Lung (tissue), 12 donors: ENCODE measurements around the gene OSBPL6. TPM values are rescaled to one million over a fixed set of nuclear protein-coding genes. Genes with fewer than 3 reads are reported as not detected.

ENCODE experiments used
- ATAC-seq: fragments of 200-7000 bp; cut with Tn5 transposase; one replicate; pipeline ENCODE4 v1.9.1; 2020; ENCODE audit warnings: moderate number of reproducible peaks; ENCODE audit not compliant: insufficient read depth, low FRiP score
- DNase-seq, 3 donors: peaks; one replicate each; pipeline ENCODE4 v3.0.0-alpha.2; 2013 to 2017
- H3K27ac ChIP-seq, 2 donors: one replicate each; pipeline ENCODE4 v1.5.1; 2013; ENCODE audit warnings: mild to moderate bottlenecking in 2 of 2, moderate library complexity in 2 of 2, control low read depth in 1 of 2, inconsistent platforms in 1 of 2, low read depth in 1 of 2, low read length in 1 of 2
- H3K27me3 ChIP-seq, 3 donors: one replicate each; pipeline ENCODE4 v1.5.1; 2013; ENCODE audit warnings: low read length in 2 of 3; ENCODE audit not compliant: control insufficient read depth in 3 of 3, insufficient read depth in 3 of 3
- H3K36me3 ChIP-seq, 4 donors: one replicate each; pipeline ENCODE4 v1.5.1; 2013; ENCODE audit warnings: low read length in 4 of 4, mild to moderate bottlenecking in 1 of 4, moderate library complexity in 1 of 4; ENCODE audit not compliant: control insufficient read depth in 4 of 4, insufficient read depth in 4 of 4
- H3K4me1 ChIP-seq, 5 donors: one replicate each; pipeline ENCODE4 v1.5.1; 2013; ENCODE audit warnings: low read length in 5 of 5, mild to moderate bottlenecking in 2 of 5, moderate library complexity in 1 of 5; ENCODE audit not compliant: control insufficient read depth in 5 of 5, insufficient read depth in 5 of 5
- H3K4me3 ChIP-seq: one replicate; pipeline ENCODE4 v1.5.1; 2013; ENCODE audit warnings: mild to moderate bottlenecking, control low read depth, moderate library complexity
- H3K9ac ChIP-seq, 2 donors: one replicate each; pipeline ENCODE4 v1.5.1; 2013; ENCODE audit warnings: low read length in 2 of 2, control low read depth in 1 of 2; ENCODE audit not compliant: insufficient read depth in 1 of 2
- H3K9me3 ChIP-seq, 4 donors: one replicate each; pipeline ENCODE4 v1.5.1; 2013; ENCODE audit warnings: low read length in 3 of 4, mild to moderate bottlenecking in 1 of 4, moderate library complexity in 1 of 4; ENCODE audit not compliant: control insufficient read depth in 4 of 4, insufficient read depth in 3 of 4
- WGBS, 2 donors: extraction: QIAGEN DNeasy Blood & Tissue Kit; methylation state at CpG; one replicate each; pipeline ENCODE4 v1.1.7; 2013; 5-methylcytosine and 5-hydroxymethylcytosine counted together
- polyA plus RNA-seq, 2 donors: library from polyadenylated mRNA; stranded (reverse); fragments of 200-250 nt; gene quantifications; one replicate each; pipeline ENCODE4 v1.2.1, GENCODE V29; 2013
- total RNA-seq, 2 donors: library from RNA; depleted of rRNA in 1 of 2; stranded (reverse); fragments of >200 nt in 1 of 2; gene quantifications; one replicate each; pipeline ENCODE4 v1.2.1, GENCODE V29; 2014 to 2021
- TF ChIP-seq, protein P1 (sequence below): IDR thresholded peaks from 2 replicates; pipeline ENCODE4 v1.5.1; 2012; ENCODE audit warnings: mild to moderate bottlenecking; ENCODE audit errors: control extremely low read depth, extremely low read depth
- donor health status: control.
- donor health status: control.
- donor health status: Bipolar disorder and iron deficiency.
- donor health status: healthy.
- donor health status: DM: yes; HTN: yes; CAD: no.

The OSBPL6 gene
- total and polyA plus RNA-seq, 4 donors, result 1.9 to 23.5 (median 7.8) TPM

DNA sequence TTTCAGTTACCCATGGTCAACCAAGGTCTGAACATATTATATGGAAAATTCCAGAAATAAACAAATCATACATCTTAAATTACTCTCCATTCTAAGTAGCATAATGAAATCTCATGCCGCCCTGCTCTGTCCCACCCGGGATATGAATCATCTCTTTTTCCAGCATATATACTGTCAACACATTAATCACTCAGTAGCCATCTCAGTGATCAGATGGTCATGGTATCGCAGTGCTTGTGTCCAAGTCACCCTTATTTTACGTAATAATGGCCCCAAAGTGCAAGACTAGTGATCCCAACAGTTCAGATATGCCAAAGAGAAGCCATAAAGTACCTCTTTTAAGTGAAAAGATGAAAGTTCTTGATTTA lies 43.8 kb downstream of the OSBPL6 start:
- 95 to 98% methylated on average over 4 of the region's 4 CpGs for whole genome bisulfite sequencing, 2 donors
- Histone ChIP-seq H3K9ac (no peak overlapping the region), H3K27me3 (no peaks in the 10 kb centered on the region), H3K4me3 (no peak overlapping the region), H3K36me3 (no peaks in the 10 kb centered on the region), H3K27ac (no peak overlapping the region), H3K4me1 (peaks cover 0 to 11% (median 5%) of the 10 kb centered on the region in 5 donors), H3K9me3 (no peaks in the 10 kb centered on the region)
- ATAC-seq, result no peak
- DNase-seq, result no peak
- TF ChIP-seq, protein P1, sequence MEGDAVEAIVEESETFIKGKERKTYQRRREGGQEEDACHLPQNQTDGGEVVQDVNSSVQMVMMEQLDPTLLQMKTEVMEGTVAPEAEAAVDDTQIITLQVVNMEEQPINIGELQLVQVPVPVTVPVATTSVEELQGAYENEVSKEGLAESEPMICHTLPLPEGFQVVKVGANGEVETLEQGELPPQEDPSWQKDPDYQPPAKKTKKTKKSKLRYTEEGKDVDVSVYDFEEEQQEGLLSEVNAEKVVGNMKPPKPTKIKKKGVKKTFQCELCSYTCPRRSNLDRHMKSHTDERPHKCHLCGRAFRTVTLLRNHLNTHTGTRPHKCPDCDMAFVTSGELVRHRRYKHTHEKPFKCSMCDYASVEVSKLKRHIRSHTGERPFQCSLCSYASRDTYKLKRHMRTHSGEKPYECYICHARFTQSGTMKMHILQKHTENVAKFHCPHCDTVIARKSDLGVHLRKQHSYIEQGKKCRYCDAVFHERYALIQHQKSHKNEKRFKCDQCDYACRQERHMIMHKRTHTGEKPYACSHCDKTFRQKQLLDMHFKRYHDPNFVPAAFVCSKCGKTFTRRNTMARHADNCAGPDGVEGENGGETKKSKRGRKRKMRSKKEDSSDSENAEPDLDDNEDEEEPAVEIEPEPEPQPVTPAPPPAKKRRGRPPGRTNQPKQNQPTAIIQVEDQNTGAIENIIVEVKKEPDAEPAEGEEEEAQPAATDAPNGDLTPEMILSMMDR, result no peak

DNA sequence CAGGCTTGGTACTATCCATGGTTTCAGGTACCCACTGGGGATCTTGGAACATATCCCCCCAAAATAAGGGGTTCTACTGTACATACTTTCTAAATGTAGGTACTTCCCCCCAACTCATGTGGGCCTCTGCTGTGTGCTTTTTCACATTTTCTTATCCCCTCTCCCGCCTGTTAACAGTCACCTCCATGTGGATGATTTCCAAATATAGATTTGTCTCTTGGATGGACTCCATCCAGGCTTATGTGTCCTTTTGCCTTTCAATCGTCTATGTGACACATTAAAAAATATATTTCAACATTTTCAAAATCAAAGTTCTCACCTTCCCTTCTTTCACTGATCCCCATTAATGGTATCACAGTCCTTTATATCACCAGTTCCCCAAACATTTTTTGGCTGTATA lies 44.4 kb downstream of the OSBPL6 start:
- no peak overlapping the region for H3K4me3 ChIP-seq
- 85 to 91% methylated on average over 2 of the region's 2 CpGs for WGBS, 2 donors

GRCh38 chr2:178241844-178242551 lies 47.7 kb downstream of the OSBPL6 start:
- no peaks in the 10 kb centered on the region for H3K27me3 ChIP-seq
- TF ChIP-seq, protein P1, result no peak
- ATAC-seq, result peak; percentile 73
- H3K4me1 ChIP-seq, result peaks cover 0 to 17% (median 5%) of the 10 kb centered on the region in 5 donors
- H3K4me3 ChIP-seq, result no peak overlapping the region
- WGBS, 2 donors, result 32 to 58% methylated on average over 5 of the region's 5 CpGs
- H3K36me3 ChIP-seq, result no peaks in the 10 kb centered on the region
- DNase-seq, result peak; percentile 79 to 95 (median 93)
- no peak overlapping the region for H3K27ac ChIP-seq
- no peaks in the 10 kb centered on the region for H3K9me3 ChIP-seq
- no peak overlapping the region for H3K9ac ChIP-seq

More for the DNA sequence above, 44.4 kb downstream of the OSBPL6 start:
- Histone ChIP-seq H3K27ac (no peak overlapping the region), H3K9ac (no peak overlapping the region), H3K36me3 (no peaks in the 10 kb centered on the region), H3K9me3 (no peaks in the 10 kb centered on the region), H3K4me1 (peaks cover 0 to 11% (median 5%) of the 10 kb centered on the region in 5 donors), H3K27me3 (no peaks in the 10 kb centered on the region)
- ATAC-seq (no peak), DNase-seq (no peak)
- TF ChIP-seq, protein P1, result no peak

GRCh38 chr2:178242552-178242883 lies 48.2 kb downstream of the OSBPL6 start:
- H3K9ac ChIP-seq, result no peak overlapping the region
- no peaks in the 10 kb centered on the region for H3K36me3 ChIP-seq
- no peak for DNase-seq
- WGBS, 2 donors, result 64 to 84% methylated on average over 2 of the region's 2 CpGs
- no peaks in the 10 kb centered on the region for H3K9me3 ChIP-seq
- TF ChIP-seq, protein P1, result no peak
- H3K27me3 ChIP-seq, result no peaks in the 10 kb centered on the region
- H3K4me3 ChIP-seq, result no peak overlapping the region
- no peak overlapping the region for H3K27ac ChIP-seq
- no peak for ATAC-seq
- H3K4me1 ChIP-seq, result peaks cover 2 to 17% (median 5%) of the 10 kb centered on the region in 5 donors
